K562 (cell line): ENCODE measurements around the gene LAX1.

ENCODE experiments used
- BMI1 ChIP-seq: fragments of 150-350 bp; IDR thresholded peaks from 2 replicates; pipeline ENCODE4 v1.6.1; 2014; ENCODE audit warnings: low read length
- CEBPB ChIP-seq: fragments of 450-650 bp; IDR thresholded peaks from 2 replicates; pipeline ENCODE4 v1.6.1; 2016; ENCODE audit warnings: missing genetic modification characterization, missing compliant biosample characterization
- ELK1 ChIP-seq: sonication (generic); formaldehyde crosslinking; IDR thresholded peaks from 2 replicates; pipeline ENCODE4 v1.8.1; 2022; ENCODE audit warnings: missing genetic modification reagents
- ERF ChIP-seq: fragments of 450-650 bp; formaldehyde crosslinking; IDR thresholded peaks from 2 replicates; pipeline ENCODE4 v1.4.0; 2020; ENCODE audit warnings: mild to moderate bottlenecking, mixed read lengths
- KAT2B ChIP-seq: IDR thresholded peaks from one replicate; pipeline ENCODE4 v1.6.1; 2012; ENCODE audit warnings: low read depth, mild to moderate bottlenecking, control low read depth, inconsistent platforms, low read length, moderate library complexity
- MEF2A ChIP-seq: IDR thresholded peaks from 2 replicates; pipeline ENCODE4 v1.6.1; 2011; ENCODE audit warnings: low read depth, mild to moderate bottlenecking, low read length, moderate library complexity; ENCODE audit not compliant: control insufficient read depth
- TARDBP ChIP-seq: fragments of 450-650 bp; IDR thresholded peaks from 2 replicates; pipeline ENCODE4 v1.6.1; 2016
- TF ChIP-seq, protein P1 (sequence below), 3 experiments: IDR thresholded peaks in 2 of 3; conservative IDR thresholded peaks in 1 of 3; 2 replicates each; pipeline ENCODE4 v1.5.1; 2011 to 2012; ENCODE audit warnings: low read length in 3 of 3, mild to moderate bottlenecking in 3 of 3, control low read depth in 2 of 3, improper control_type of control experiment in 1 of 3, inconsistent platforms in 1 of 3, low read depth in 1 of 3, mixed read lengths in 1 of 3, moderate library complexity in 1 of 3; ENCODE audit not compliant: insufficient read depth in 2 of 3

DNA sequence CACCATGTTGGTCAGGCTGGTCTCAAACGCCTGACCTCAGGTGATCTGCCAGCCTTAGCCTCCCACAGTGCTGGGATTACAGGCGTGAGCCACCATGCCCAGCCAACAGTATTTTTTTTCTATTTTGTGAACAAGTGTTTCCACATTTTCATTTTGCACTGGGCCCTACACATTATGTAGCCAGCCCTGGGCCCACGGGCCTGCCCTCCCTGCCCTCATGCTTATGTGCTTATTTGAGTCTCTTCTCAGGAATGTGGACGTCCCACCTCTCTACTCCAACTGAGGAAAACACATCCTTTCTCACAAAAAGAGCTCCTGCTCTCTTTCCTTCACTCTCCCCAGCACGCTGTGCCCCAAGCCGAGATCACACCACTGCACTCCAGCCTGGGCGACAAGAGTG lies 17.0 kb downstream of the LAX1 start:
- TF ChIP-seq ERF (CRISPR knock-in tag) (no peak), KAT2B (no peak), BMI1 (no peak), CEBPB (tag) (no peak), MEF2A (no peak), TARDBP (no peak), ELK1 (CRISPR knock-in tag) (no peak)
- TF ChIP-seq, protein P1, sequence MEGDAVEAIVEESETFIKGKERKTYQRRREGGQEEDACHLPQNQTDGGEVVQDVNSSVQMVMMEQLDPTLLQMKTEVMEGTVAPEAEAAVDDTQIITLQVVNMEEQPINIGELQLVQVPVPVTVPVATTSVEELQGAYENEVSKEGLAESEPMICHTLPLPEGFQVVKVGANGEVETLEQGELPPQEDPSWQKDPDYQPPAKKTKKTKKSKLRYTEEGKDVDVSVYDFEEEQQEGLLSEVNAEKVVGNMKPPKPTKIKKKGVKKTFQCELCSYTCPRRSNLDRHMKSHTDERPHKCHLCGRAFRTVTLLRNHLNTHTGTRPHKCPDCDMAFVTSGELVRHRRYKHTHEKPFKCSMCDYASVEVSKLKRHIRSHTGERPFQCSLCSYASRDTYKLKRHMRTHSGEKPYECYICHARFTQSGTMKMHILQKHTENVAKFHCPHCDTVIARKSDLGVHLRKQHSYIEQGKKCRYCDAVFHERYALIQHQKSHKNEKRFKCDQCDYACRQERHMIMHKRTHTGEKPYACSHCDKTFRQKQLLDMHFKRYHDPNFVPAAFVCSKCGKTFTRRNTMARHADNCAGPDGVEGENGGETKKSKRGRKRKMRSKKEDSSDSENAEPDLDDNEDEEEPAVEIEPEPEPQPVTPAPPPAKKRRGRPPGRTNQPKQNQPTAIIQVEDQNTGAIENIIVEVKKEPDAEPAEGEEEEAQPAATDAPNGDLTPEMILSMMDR (IDR thresholded peaks at IDR 0.05 in 2 of 3, conservative IDR thresholded peaks at IDR 0.05 in 1 of 3; ENCODE audit: insufficient read depth in 2 of 3, low read depth in 1 of 3, low read length in 3 of 3): no peak
